GM18867 (cell line): ENCODE results near the gene HIC1.

Source experiments
- ATAC-seq: cut with Tn5 transposase; IDR thresholded peaks from one replicate; pipeline ENCODE4 v1.9.1; 2021; ENCODE audit warnings: mild to moderate bottlenecking, moderate library complexity; ENCODE audit not compliant: unreplicated experiment

The HIC1 gene

GRCh38 chr17:2101448-2102257 lies 46.8 kb downstream of the HIC1 start:
- no peak for ATAC-seq

GRCh38 chr17:2102931-2103809 lies 48.3 kb downstream of the HIC1 start:
- ATAC-seq: no peak

GRCh38 chr17:2105663-2106062 lies 50.8 kb downstream of the HIC1 start:
- ATAC-seq: no peak

GRCh38 chr17:2106308-2106955 lies 51.5 kb downstream of the HIC1 start:
- no peak for ATAC-seq

- ATAC-seq: no peak
These were observed 52.1 kb downstream of the HIC1 start for GRCh38 chr17:2107050-2107449.

- no peak for ATAC-seq
These were observed 52.6 kb downstream of the HIC1 start for GRCh38 chr17:2107506-2107905.

GRCh38 chr17:2108170-2108569 lies 53.3 kb downstream of the HIC1 start:
- ATAC-seq: no peak

GRCh38 chr17:2110436-2110835 lies 55.5 kb downstream of the HIC1 start:
- ATAC-seq: no peak

GRCh38 chr17:2111691-2112090 lies 56.8 kb downstream of the HIC1 start:
- ATAC-seq: no peak
